ENCODE measurements around the gene TMEM217. TPM values are rescaled to one million over a fixed set of nuclear protein-coding genes. Genes with fewer than 3 reads are reported as not detected.

The TMEM217 gene
- total RNA-seq, 2 donors from 2014 or later: 23.5 to 23.7 TPM

GRCh38 chr6:37269105-37269504 is 11.2 kb upstream of the TMEM217 start:
- Mint-ChIP-seq H3K4me1 (ENCODE audit: low read depth in 2 of 2) (peaks cover 49 to 58% of the 10 kb centered on the region in 2 donors), H3K27ac (peak overlapping the region in 1 of 2 donors; percentile 49), H3K27me3 (no peaks in the 10 kb centered on the region), H3K9me3 (no peaks in the 10 kb centered on the region), H3K36me3 (peaks cover 9% of the 10 kb centered on the region), H3K4me3 (no peak overlapping the region)
- DNase-seq (ENCODE audit: low spot score) (no peak), ATAC-seq (no peak)

- no peaks in the 10 kb centered on the region for H3K27me3 Mint-ChIP-seq
- H3K36me3 Mint-ChIP-seq: peaks cover 5% of the 10 kb centered on the region
- peaks cover 42 to 50% of the 10 kb centered on the region in 2 donors for H3K4me1 Mint-ChIP-seq (ENCODE audit: low read depth in 2 of 2)
These were observed 7.9 kb upstream of the TMEM217 start for GRCh38 chr6:37265860-37266259.

GRCh38 chr6:37265001-37265400 is 7.1 kb upstream of the TMEM217 start:
- Mint-ChIP-seq H3K27ac (peak overlapping the region; percentile 4 to 22), H3K4me3 (no peak overlapping the region), H3K9me3 (no peaks in the 10 kb centered on the region), H3K4me1 (ENCODE audit: low read depth in 2 of 2) (peaks cover 40 to 51% of the 10 kb centered on the region in 2 donors), H3K27me3 (no peaks in the 10 kb centered on the region), H3K36me3 (no peaks in the 10 kb centered on the region)
- no peak for DNase-seq (ENCODE audit: low spot score)
- no peak for ATAC-seq

More at GRCh38 chr6:37265860-37266259, 7.9 kb upstream of the TMEM217 start:
- Mint-ChIP-seq H3K9me3 (no peaks in the 10 kb centered on the region), H3K27ac (peak overlapping the region; percentile 4 to 22), H3K4me3 (no peak overlapping the region)
- ATAC-seq: no peak
- no peak for DNase-seq (ENCODE audit: low spot score)

DNA sequence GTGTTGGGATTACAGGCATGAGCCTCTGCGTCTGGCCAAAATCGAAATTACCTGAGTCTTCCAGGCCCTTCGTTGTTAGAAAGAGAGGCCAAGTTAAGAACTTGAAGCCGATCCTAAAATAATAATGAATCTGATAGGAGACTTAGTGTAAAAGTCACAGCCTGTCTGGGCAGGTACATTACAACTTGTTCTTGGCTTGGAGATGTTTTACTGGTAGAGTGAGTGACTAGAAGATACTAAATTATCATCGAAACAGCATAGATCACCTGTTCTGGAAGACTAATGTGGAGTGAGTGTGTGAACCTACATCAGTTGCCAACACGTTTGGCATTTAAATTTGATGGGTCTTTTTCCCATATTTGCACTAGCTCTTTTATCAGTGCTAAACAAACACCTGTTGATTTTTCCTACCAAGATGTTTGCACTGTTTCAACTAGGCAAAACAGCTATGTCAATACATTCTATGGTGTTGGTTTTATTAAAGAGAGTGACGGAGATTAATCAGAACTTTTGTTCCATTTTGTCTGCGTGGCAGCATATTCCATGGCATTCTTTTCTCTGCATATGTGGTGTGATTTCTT is 4.6 kb upstream of the TMEM217 start:
- H3K9me3 Mint-ChIP-seq: no peaks in the 10 kb centered on the region
- H3K4me3 Mint-ChIP-seq: no peak overlapping the region
- ATAC-seq (no peak), DNase-seq (ENCODE audit: low spot score) (no peak)
- H3K27ac Mint-ChIP-seq: peak overlapping the region; percentile 9 to 47
- H3K36me3 Mint-ChIP-seq: peaks cover 5% of the 10 kb centered on the region
- H3K27me3 Mint-ChIP-seq: no peaks in the 10 kb centered on the region
- peaks cover 44 to 62% of the 10 kb centered on the region in 2 donors for H3K4me1 Mint-ChIP-seq (ENCODE audit: low read depth in 2 of 2)

DNA sequence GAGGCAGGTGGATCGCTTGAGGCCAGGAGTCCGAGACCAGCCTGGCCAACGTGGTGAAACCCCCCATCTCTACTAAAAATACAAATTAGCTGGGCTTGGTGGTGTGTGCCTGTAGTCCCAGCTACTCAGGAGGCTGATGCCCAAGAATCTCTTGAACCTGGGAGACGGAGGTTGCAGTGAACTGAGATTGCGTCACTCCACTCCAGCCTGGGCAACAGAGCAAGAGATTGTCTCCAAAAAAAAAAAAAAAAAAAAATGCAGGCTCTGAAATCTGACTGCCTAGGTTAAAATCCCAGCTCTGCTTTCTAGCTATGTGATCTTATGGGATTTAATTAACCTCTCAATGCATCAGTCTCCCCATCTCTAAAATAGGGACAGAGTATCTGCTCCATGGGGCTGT is 3.3 kb upstream of the TMEM217 start:
- peaks cover 56 to 72% of the 10 kb centered on the region in 2 donors for H3K4me1 Mint-ChIP-seq (ENCODE audit: low read depth in 2 of 2)
- H3K27me3 Mint-ChIP-seq: no peaks in the 10 kb centered on the region
- no peak overlapping the region for H3K4me3 Mint-ChIP-seq
- H3K27ac Mint-ChIP-seq: peak overlapping the region; percentile 97 to 99
- H3K9me3 Mint-ChIP-seq: no peaks in the 10 kb centered on the region
- ATAC-seq: no peak
- DNase-seq (ENCODE audit: low spot score): no peak
- H3K36me3 Mint-ChIP-seq: peaks cover 5% of the 10 kb centered on the region

DNA sequence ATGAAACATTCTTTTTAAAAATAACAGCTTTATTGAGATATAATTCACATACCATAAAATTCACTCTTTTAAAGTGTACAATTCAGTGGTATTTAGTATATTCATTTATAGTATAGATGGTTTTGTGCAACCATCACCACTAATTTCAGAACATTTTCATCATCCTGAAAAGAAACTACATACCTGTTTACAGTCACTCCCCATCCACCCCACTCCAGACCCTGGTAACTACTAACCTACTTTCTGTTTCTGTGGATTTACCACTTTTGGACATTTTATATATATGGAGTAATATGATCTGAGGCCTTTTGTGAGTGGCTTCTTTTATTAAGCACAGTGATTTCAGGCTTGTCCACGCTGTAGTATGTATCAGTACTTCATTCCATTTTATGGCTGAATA is 2.5 kb upstream of the TMEM217 start:
- Mint-ChIP-seq H3K4me1 (ENCODE audit: low read depth in 2 of 2) (peaks cover 58 to 72% of the 10 kb centered on the region in 2 donors), H3K4me3 (peak overlapping the region; percentile 99), H3K9me3 (no peaks in the 10 kb centered on the region), H3K27ac (peak overlapping the region; percentile 97 to 99), H3K36me3 (peaks cover 5% of the 10 kb centered on the region), H3K27me3 (no peaks in the 10 kb centered on the region)
- no peak for DNase-seq (ENCODE audit: low spot score)
- peak in 1 of 2 donors; percentile 17 for ATAC-seq

GRCh38 chr6:37260040-37260439 is 2.1 kb upstream of the TMEM217 start:
- DNase-seq (ENCODE audit: low spot score) (no peak), ATAC-seq (no peak)
- H3K4me1 Mint-ChIP-seq (ENCODE audit: low read depth in 2 of 2): peaks cover 57 to 71% of the 10 kb centered on the region in 2 donors
- peak overlapping the region; percentile 99 for H3K4me3 Mint-ChIP-seq
- peak overlapping the region; percentile 97 to 99 for H3K27ac Mint-ChIP-seq
- H3K36me3 Mint-ChIP-seq: peaks cover 5% of the 10 kb centered on the region
- H3K9me3 Mint-ChIP-seq: no peaks in the 10 kb centered on the region
- no peaks in the 10 kb centered on the region for H3K27me3 Mint-ChIP-seq

- peaks cover 54 to 63% of the 10 kb centered on the region in 2 donors for H3K4me1 Mint-ChIP-seq (ENCODE audit: low read depth in 2 of 2)
- peak overlapping the region; percentile 99 for H3K4me3 Mint-ChIP-seq
- no peaks in the 10 kb centered on the region for H3K27me3 Mint-ChIP-seq
- H3K36me3 Mint-ChIP-seq: peaks cover 5% of the 10 kb centered on the region
- DNase-seq (ENCODE audit: low spot score): no peak
- H3K9me3 Mint-ChIP-seq: no peaks in the 10 kb centered on the region
- peak overlapping the region; percentile 97 to 99 for H3K27ac Mint-ChIP-seq
- no peak for ATAC-seq
These were observed 1.2 kb upstream of the TMEM217 start for GRCh38 chr6:37259191-37259590.

DNA sequence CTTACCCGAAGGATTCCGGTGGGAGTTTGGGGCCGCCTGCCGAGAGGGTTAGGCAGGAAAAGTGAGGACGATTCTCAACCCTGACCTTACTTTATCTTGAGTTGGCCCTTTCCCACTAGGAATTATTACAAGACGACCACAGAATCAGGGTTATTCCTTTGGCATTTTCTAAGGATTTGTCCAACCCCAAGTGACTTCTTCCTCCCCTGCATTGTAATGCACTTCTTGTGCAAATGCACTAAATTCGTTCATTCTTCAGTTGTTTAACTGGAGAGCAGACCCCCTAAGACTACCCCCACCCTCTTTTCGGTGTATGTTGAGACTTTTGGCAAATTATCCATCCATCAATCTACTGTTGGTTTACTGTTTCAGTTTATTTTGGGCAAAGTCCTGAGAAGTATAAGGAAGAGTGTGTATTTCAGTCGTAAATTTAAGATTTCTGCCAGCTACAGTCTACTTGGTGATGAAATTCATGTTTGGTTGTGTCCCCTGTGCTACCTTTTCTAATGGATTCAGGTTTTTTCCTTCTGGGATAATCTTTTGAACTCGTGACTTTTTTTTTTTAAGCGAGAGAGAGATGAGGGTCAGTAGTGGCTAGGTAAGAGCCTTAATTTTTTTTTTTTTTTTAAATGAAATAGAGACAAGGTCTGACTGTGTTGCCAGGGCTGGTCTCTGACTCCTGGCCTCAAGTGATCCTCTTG is 611 bp upstream of the TMEM217 start:
- Mint-ChIP-seq H3K27ac (peak overlapping the region; percentile 97 to 99), H3K27me3 (no peaks in the 10 kb centered on the region), H3K4me1 (ENCODE audit: low read depth in 2 of 2) (peaks cover 56 to 68% of the 10 kb centered on the region in 2 donors), H3K36me3 (peaks cover 5% of the 10 kb centered on the region), H3K9me3 (no peaks in the 10 kb centered on the region), H3K4me3 (peak overlapping the region; percentile 99)
- ATAC-seq: no peak
- DNase-seq (ENCODE audit: low spot score): no peak

DNA sequence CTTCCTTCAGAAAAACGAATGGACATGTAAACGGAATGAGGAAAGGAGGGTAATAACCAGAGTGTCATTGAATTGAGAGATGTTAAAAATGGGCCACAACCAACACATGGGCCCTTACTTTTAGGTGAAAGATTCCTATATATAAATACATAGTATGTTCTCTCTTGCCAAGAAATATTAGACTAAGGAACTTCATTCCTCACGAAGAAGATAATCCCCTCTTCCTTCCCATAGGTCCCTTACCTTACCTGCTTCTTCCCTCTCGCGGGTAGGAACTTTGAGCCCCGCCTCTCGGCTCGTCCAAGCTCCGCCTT is 667 bp downstream of the TMEM217 start:
- Mint-ChIP-seq H3K27me3 (peaks cover 0 to 2% of the 10 kb centered on the region in 2 donors), H3K4me1 (ENCODE audit: low read depth in 2 of 2) (peaks cover 47 to 62% of the 10 kb centered on the region in 2 donors), H3K9me3 (no peaks in the 10 kb centered on the region), H3K36me3 (peaks cover 11% of the 10 kb centered on the region), H3K27ac (peak overlapping the region; percentile 97 to 99), H3K4me3 (peak overlapping the region; percentile 99)
- DNase-seq (ENCODE audit: low spot score) (no peak), ATAC-seq (no peak)

DNA sequence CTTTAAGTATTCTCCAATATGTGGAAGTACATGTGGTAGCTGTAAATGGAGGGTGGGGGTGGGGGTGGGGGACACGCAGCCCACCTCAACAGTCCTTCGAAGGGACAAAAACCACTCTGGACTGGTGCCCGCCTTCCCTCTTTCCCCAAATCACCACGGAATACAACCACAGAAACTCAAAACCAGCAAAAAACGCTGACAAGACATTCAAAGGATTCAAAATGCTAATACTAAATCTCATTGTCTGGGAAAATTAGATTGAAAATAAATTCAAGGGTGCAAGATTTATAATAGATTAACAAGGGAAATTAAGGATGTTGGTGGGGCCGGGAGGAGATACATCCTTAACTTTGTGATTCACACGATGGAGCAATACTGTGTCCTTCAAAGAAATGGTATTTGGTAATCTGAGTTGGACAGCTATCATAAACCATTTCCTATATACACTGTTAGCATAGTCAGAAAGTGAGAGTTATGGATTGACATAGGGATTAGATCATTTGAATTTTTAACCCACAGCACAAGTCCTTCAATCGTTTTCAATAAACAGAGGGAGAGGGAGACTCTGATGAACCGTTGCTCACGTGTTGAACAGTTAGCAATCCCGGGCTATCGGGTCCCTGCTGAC is 1.1 kb downstream of the TMEM217 start:
- peak overlapping the region; percentile 97 to 99 for H3K27ac Mint-ChIP-seq
- ATAC-seq (no peak), DNase-seq (ENCODE audit: low spot score) (no peak)
- H3K36me3 Mint-ChIP-seq: peaks cover 11% of the 10 kb centered on the region
- no peaks in the 10 kb centered on the region for H3K9me3 Mint-ChIP-seq
- H3K4me3 Mint-ChIP-seq: peak overlapping the region; percentile 99
- H3K4me1 Mint-ChIP-seq (ENCODE audit: low read depth in 2 of 2): peaks cover 47 to 62% of the 10 kb centered on the region in 2 donors
- H3K27me3 Mint-ChIP-seq: peaks cover 0 to 2% of the 10 kb centered on the region in 2 donors

- Mint-ChIP-seq H3K9me3 (no peaks in the 10 kb centered on the region), H3K4me1 (ENCODE audit: low read depth in 2 of 2) (peaks cover 43 to 53% of the 10 kb centered on the region in 2 donors), H3K4me3 (no peak overlapping the region), H3K27me3 (peaks cover 0 to 2% of the 10 kb centered on the region in 2 donors), H3K36me3 (peaks cover 11% of the 10 kb centered on the region), H3K27ac (peak overlapping the region in 1 of 2 donors; percentile 97)
- ATAC-seq (no peak), DNase-seq (ENCODE audit: low spot score) (no peak)
These were observed 3.1 kb downstream of the TMEM217 start for GRCh38 chr6:37254881-37255280.

DNA sequence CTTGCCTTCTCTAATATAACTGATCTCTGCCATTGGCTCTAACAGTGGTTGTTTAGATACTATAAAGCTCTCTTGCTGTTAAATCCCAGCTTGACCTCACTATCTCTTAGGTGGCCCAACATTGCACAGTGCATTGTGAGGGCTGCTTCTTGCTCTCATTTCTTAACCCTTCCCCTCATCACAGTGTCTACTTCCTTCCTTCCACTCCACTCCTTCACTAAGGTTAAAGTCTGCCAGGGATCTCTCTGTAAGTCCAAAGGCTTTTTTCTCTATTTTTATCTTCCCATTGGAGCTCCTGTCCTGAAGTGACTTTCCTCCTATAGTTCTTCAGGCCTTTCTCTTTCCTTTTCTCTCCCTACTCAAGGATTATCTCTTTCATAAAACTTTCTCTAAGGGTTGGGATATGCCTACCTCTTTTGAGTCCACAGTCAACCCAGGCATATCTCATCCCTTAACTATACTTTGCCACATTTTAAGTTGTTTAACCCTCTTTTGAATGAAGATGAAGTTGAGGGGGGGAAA is 4.4 kb downstream of the TMEM217 start:
- Mint-ChIP-seq H3K4me1 (ENCODE audit: low read depth in 2 of 2) (peaks cover 36 to 40% of the 10 kb centered on the region in 2 donors), H3K4me3 (no peak overlapping the region), H3K27me3 (peaks cover 0 to 2% of the 10 kb centered on the region in 2 donors), H3K27ac (peak overlapping the region in 1 of 2 donors; percentile 29), H3K9me3 (no peaks in the 10 kb centered on the region), H3K36me3 (peaks cover 10% of the 10 kb centered on the region)
- DNase-seq (ENCODE audit: low spot score) (no peak), ATAC-seq (no peak)

All from natural killer cell treated with Interleukin-12 subunit alpha and Interleukin-12 subunit beta and Interleukin-15 and Interleukin-18, amount 100 ng/mL, for 72 hours (primary cell).